AG10803 (cell line): Measurements from ENCODE around the gene METAP2.

Experiments
- DNase-seq: peaks from one replicate; pipeline ENCODE4 v3.0.0; 2010; ENCODE audit warnings: low read depth
- H3K4me3 ChIP-seq: 2 replicates; pipeline ENCODE4 v1.5.1; 2011; ENCODE audit warnings: mild to moderate bottlenecking, low read length, control low read depth
- CTCF ChIP-seq: conservative IDR thresholded peaks from 2 replicates; pipeline ENCODE4 v1.5.1; 2011; ENCODE audit warnings: mild to moderate bottlenecking, low read length, control low read depth, inconsistent platforms

METAP2 gene

GRCh38 chr12:95473884-95474659 lies at the start of gene METAP2:
Gene METAP2, plus strand, starts transcription at chr12:95474152. Its CDS starts 28 bp downstream, at chr12:95474180.
- peak; percentile 97 for DNase-seq
- H3K4me3 ChIP-seq, result peak within 1 kb of the TSS; percentile 95
- TF ChIP-seq CTCF, result no peak

- no peak for DNase-seq
- H3K4me3 ChIP-seq, result no peak overlapping the region
Observed at GRCh38 chr12:95424271-95424994, 49.5 kb upstream of the METAP2 start.

GRCh38 chr12:95429172-95429510 lies 44.8 kb upstream of the METAP2 start:
- DNase-seq, result no peak
- no peak overlapping the region for H3K4me3 ChIP-seq

More at GRCh38 chr12:95424271-95424994, 49.5 kb upstream of the METAP2 start:
- no peak for TF ChIP-seq CTCF

GRCh38 chr12:95431120-95431519 lies 42.8 kb upstream of the METAP2 start:
- no peak for TF ChIP-seq CTCF
- no peak overlapping the region for H3K4me3 ChIP-seq

More at GRCh38 chr12:95429172-95429510, 44.8 kb upstream of the METAP2 start:
- no peak for TF ChIP-seq CTCF

GRCh38 chr12:95435355-95435754 lies 38.6 kb upstream of the METAP2 start:
- H3K4me3 ChIP-seq, result no peak overlapping the region
- no peak for DNase-seq
- no peak for TF ChIP-seq CTCF

More at GRCh38 chr12:95431120-95431519, 42.8 kb upstream of the METAP2 start:
- no peak for DNase-seq

- no peak for DNase-seq
- TF ChIP-seq CTCF, result no peak
- no peak overlapping the region for H3K4me3 ChIP-seq
Observed at GRCh38 chr12:95437565-95437964, 36.4 kb upstream of the METAP2 start.
